DND-41 (cell line): Measurements from ENCODE around the gene PTGR1.

Experiments used
- CTCF ChIP-seq: IDR thresholded peaks from 2 replicates; pipeline ENCODE4 v1.5.1; 2012; ENCODE audit warnings: borderline replicate concordance, low read length, moderate library complexity, mild to moderate bottlenecking; ENCODE audit not compliant: poor library complexity, severe bottlenecking; ENCODE audit errors: extremely low read depth
- EZH2 ChIP-seq: IDR thresholded peaks from 3 replicates; pipeline ENCODE4 v1.6.1; 2012; ENCODE audit warnings: borderline replicate concordance, low read depth, mild to moderate bottlenecking, moderate library complexity, low read length, inconsistent platforms; ENCODE audit not compliant: severe bottlenecking

GRCh38 chr9:111516061-111516465 is 83.4 kb downstream of the PTGR1 start:
- TF ChIP-seq CTCF (no peak), EZH2 (no peak)
